ENCODE data around the gene MZB1. TPM values are rescaled to one million over a fixed set of nuclear protein-coding genes. Genes with fewer than 3 reads are reported as not detected.

Gene MZB1
- total RNA-seq, 2 donors from 2014 or later, result 10.6 to 13.2 TPM

- Histone ChIP-seq H3K36me3 (no peaks in the 10 kb centered on the region), H3K27me3 (peaks cover 6% of the 10 kb centered on the region), H3K4me3 (peak overlapping the region; percentile 53), H3K9me3 (no peaks in the 10 kb centered on the region), H3K4me1 (peaks cover 13% of the 10 kb centered on the region), H3K9ac (ENCODE audit: low read depth in 2 of 2, low read length in 2 of 2) (peak overlapping the region; percentile 51 to 52), H3K27ac (no peak overlapping the region)
- DNase-seq, result no peak
- intact Hi-C loops (cut with DNase I), result loop anchor here (5.0 to 10.0 kb wide), 2 partner anchors 51 to 99 kb away; partner anchors contain the start of genes MATR3 and PAIP2
- no peak for TF ChIP-seq CTCF (IDR thresholded peaks at IDR 0.05)
These were observed 3.9 kb upstream of the MZB1 start for GRCh38 chr5:139393497-139394122.

GRCh38 chr5:139392678-139393496 is 3.2 kb upstream of the MZB1 start:
- H3K36me3 ChIP-seq, result no peaks in the 10 kb centered on the region
- H3K9me3 ChIP-seq, result no peaks in the 10 kb centered on the region
- peaks cover 14% of the 10 kb centered on the region for H3K4me1 ChIP-seq
- TF ChIP-seq CTCF (IDR thresholded peaks at IDR 0.05), result peak; percentile 74
- H3K27ac ChIP-seq, result peak overlapping the region; percentile 83
- H3K9ac ChIP-seq (ENCODE audit: low read depth in 2 of 2, low read length in 2 of 2), result peak overlapping the region; percentile 51 to 61
- peaks cover 6% of the 10 kb centered on the region for H3K27me3 ChIP-seq
- intact Hi-C loops (cut with DNase I), result loop anchor here (5.0 to 10.0 kb wide), 2 partner anchors 51 to 98 kb away; partner anchors contain the start of genes MATR3 and PAIP2
- H3K4me3 ChIP-seq, result peak overlapping the region; percentile 53
- peak; percentile 82 for DNase-seq

- DNase-seq, result no peak
- peaks cover 6% of the 10 kb centered on the region for H3K27me3 ChIP-seq
- peak overlapping the region; percentile 83 for H3K27ac ChIP-seq
- H3K36me3 ChIP-seq, result no peaks in the 10 kb centered on the region
- peak overlapping the region; percentile 53 for H3K4me3 ChIP-seq
- no peak for TF ChIP-seq CTCF (IDR thresholded peaks at IDR 0.05)
- H3K4me1 ChIP-seq, result peaks cover 19% of the 10 kb centered on the region
- intact Hi-C loops (cut with DNase I), result loop anchor here (5.0 to 10.0 kb wide), 2 partner anchors 50 to 98 kb away; partner anchors contain the start of genes MATR3 and PAIP2
- H3K9me3 ChIP-seq, result no peaks in the 10 kb centered on the region
- peak overlapping the region; percentile 61 to 69 for H3K9ac ChIP-seq (ENCODE audit: low read depth in 2 of 2, low read length in 2 of 2)
These were observed 2.6 kb upstream of the MZB1 start for GRCh38 chr5:139392324-139392677.

GRCh38 chr5:139391570-139392323 is 2.0 kb upstream of the MZB1 start:
- TF ChIP-seq CTCF (IDR thresholded peaks at IDR 0.05), result no peak
- Histone ChIP-seq H3K4me3 (peak overlapping the region; percentile 53), H3K9ac (ENCODE audit: low read depth in 2 of 2, low read length in 2 of 2) (peak overlapping the region; percentile 61 to 69), H3K27ac (peak overlapping the region; percentile 83), H3K36me3 (no peaks in the 10 kb centered on the region), H3K4me1 (peaks cover 19% of the 10 kb centered on the region), H3K27me3 (peaks cover 6% of the 10 kb centered on the region), H3K9me3 (no peaks in the 10 kb centered on the region)
- peak; percentile 85 for DNase-seq
- intact Hi-C loops (cut with DNase I), result loop anchor here (5.0 to 10.0 kb wide), 2 partner anchors 49 to 97 kb away; partner anchors contain the start of genes MATR3 and PAIP2
